Upper lobe of left lung (tissue), 6 donors: ENCODE data around the gene NPW. TPM values are rescaled to one million over a fixed set of nuclear protein-coding genes. Genes with fewer than 3 reads are reported as not detected.

Experiments used
- ATAC-seq, 2 donors: fragments of 200-7000 bp; cut with Tn5 transposase; one replicate each; pipeline ENCODE4 v1.9.1; 2022; ENCODE audit warnings: mild to moderate bottlenecking in 2 of 2, moderate library complexity in 2 of 2; ENCODE audit not compliant: low FRiP score in 2 of 2
- DNase-seq, 2 donors: peaks; one replicate each; pipeline ENCODE4 v3.0.0-alpha.2; 2019 to 2020
- H3K27ac ChIP-seq, 4 donors: fragments of 200-600 bp; sonication (generic); one replicate each; pipeline ENCODE4 v1.5.1; 2016 to 2019
- H3K27me3 ChIP-seq, 4 donors: fragments of 200-600 bp; sonication (generic); one replicate each; pipeline ENCODE4 v1.5.1; 2017 to 2019
- H3K36me3 ChIP-seq, 4 donors: fragments of 200-600 bp; sonication (generic); one replicate each; pipeline ENCODE4 v1.5.1; 2016 to 2019
- H3K4me1 ChIP-seq, 4 donors: fragments of 200-600 bp; sonication (generic); one replicate each; pipeline ENCODE4 v1.5.1; 2018 to 2019
- H3K4me3 ChIP-seq, 4 donors: fragments of 200-600 bp; sonication (generic); one replicate each; pipeline ENCODE4 v1.5.1; 2017 to 2019; ENCODE audit warnings: mild to moderate bottlenecking in 2 of 4, moderate library complexity in 1 of 4
- H3K9me3 ChIP-seq, 4 donors: fragments of 200-600 bp; sonication (generic); one replicate each; pipeline ENCODE4 v1.5.1; 2018 to 2019
- CTCF ChIP-seq, 6 experiments: fragments of 450-650 bp in 4 of 6; fragments of 200-600 bp in 2 of 6; sonication (generic) in 2 of 6; IDR thresholded peaks; one replicate each; pipeline ENCODE4 v1.5.1; 2016 to 2019; ENCODE audit warnings: antibody characterized with exemption in 6 of 6
- EP300 ChIP-seq, 4 donors: sonication (generic); formaldehyde crosslinking; IDR thresholded peaks; one replicate each; pipeline ENCODE4 v1.5.1; 2017; ENCODE audit warnings: antibody characterized with exemption in 4 of 4, control low read depth in 2 of 4
- POLR2A ChIP-seq, 4 donors: fragments of 450-650 bp; IDR thresholded peaks; one replicate each; pipeline ENCODE4 v1.5.1; 2016 to 2017; ENCODE audit warnings: antibody characterized with exemption in 4 of 4, mild to moderate bottlenecking in 2 of 4
- POLR2AphosphoS5 ChIP-seq, 2 donors: sonication (generic); formaldehyde crosslinking; IDR thresholded peaks; one replicate each; pipeline ENCODE4 v1.5.1; 2017; ENCODE audit warnings: antibody characterized with exemption in 2 of 2
- WGBS, 2 donors: methylation state at CpG; one replicate each; pipeline ENCODE4 v1.1.5; 2017 to 2018; 5-methylcytosine and 5-hydroxymethylcytosine counted together
- total RNA-seq, 6 donors: library from RNA; depleted of rRNA in 4 of 6; stranded (reverse); fragments of >200 nt in 4 of 6; gene quantifications; one replicate each; pipeline versions ENCODE4 v1.1.0 to v1.2.1, GENCODE V29; 2016 to 2021
- donor health status: DM: no; HTN: no; CAD: no; lungs with moderate emphysema.
- donor health status: DM: no; HTN: yes; CAD: no; lungs with severe emphysema.

The NPW gene
- total RNA-seq, 6 donors from 2014 or later = 0.67 to 0.80 TPM; not detected in 4

GRCh38 chr16:1998852-1999801 is 20.5 kb upstream of the NPW start:
- peaks cover 30 to 70% (median 59%) of the 10 kb centered on the region in 4 donors for H3K36me3 ChIP-seq
- no peak for TF ChIP-seq POLR2A (IDR thresholded peaks at IDR 0.05)
- H3K27ac ChIP-seq = peak overlapping the region in 1 of 4 donors; percentile 48
- ATAC-seq (no peak), DNase-seq (peak in 1 of 2 donors; percentile 78)
- peaks cover 6 to 9% (median 8%) of the 10 kb centered on the region in 4 donors for H3K4me1 ChIP-seq
- H3K9me3 ChIP-seq = no peaks in the 10 kb centered on the region
- no peaks in the 10 kb centered on the region for H3K27me3 ChIP-seq
- H3K4me3 ChIP-seq = no peak overlapping the region
- WGBS, 2 donors = 91 to 93% methylated on average over 18 to 34 of the region's 39 CpGs

GRCh38 chr16:1999866-2000514 is 19.6 kb upstream of the NPW start:
- DNase-seq (peak in 1 of 2 donors; percentile 72), ATAC-seq (no peak)
- TF ChIP-seq POLR2A (IDR thresholded peaks at IDR 0.05) = no peak
- TF ChIP-seq EP300 (IDR thresholded peaks at IDR 0.05) = no peak
- no peak for TF ChIP-seq CTCF (IDR thresholded peaks at IDR 0.05)
- TF ChIP-seq POLR2AphosphoS5 (IDR thresholded peaks at IDR 0.05) = no peak
- Histone ChIP-seq H3K9me3 (no peaks in the 10 kb centered on the region), H3K27ac (no peak overlapping the region), H3K4me3 (no peak overlapping the region), H3K4me1 (peaks cover 15 to 17% (median 16%) of the 10 kb centered on the region in 4 donors), H3K36me3 (peaks cover 30 to 70% (median 59%) of the 10 kb centered on the region in 4 donors), H3K27me3 (no peaks in the 10 kb centered on the region)
- 91 to 95% methylated on average over 14 to 21 of the region's 28 CpGs for WGBS, 2 donors

- ATAC-seq (no peak), DNase-seq (peak in 1 of 2 donors; percentile 75)
- H3K36me3 ChIP-seq = peaks cover 30 to 70% (median 59%) of the 10 kb centered on the region in 4 donors
- WGBS, 2 donors = 97 to 98% methylated on average over 11 to 19 of the region's 19 CpGs
- TF ChIP-seq POLR2A (IDR thresholded peaks at IDR 0.05) = no peak
- no peak for TF ChIP-seq CTCF (IDR thresholded peaks at IDR 0.05)
- no peaks in the 10 kb centered on the region for H3K27me3 ChIP-seq
- H3K9me3 ChIP-seq = no peaks in the 10 kb centered on the region
- no peak overlapping the region for H3K27ac ChIP-seq
- no peak overlapping the region for H3K4me3 ChIP-seq
- H3K4me1 ChIP-seq = peaks cover 22 to 28% (median 26%) of the 10 kb centered on the region in 4 donors
These were observed 18.6 kb upstream of the NPW start for GRCh38 chr16:2001035-2001434.

- Histone ChIP-seq H3K36me3 (peaks cover 30 to 69% (median 58%) of the 10 kb centered on the region in 4 donors), H3K4me3 (no peak overlapping the region), H3K4me1 (peaks cover 24 to 34% (median 30%) of the 10 kb centered on the region in 4 donors), H3K27ac (no peak overlapping the region), H3K9me3 (no peaks in the 10 kb centered on the region), H3K27me3 (no peaks in the 10 kb centered on the region)
- DNase-seq (peak in 1 of 2 donors; percentile 83), ATAC-seq (no peak)
- WGBS, 2 donors = 96 to 97% methylated on average over 30 to 52 of the region's 53 CpGs
- TF ChIP-seq POLR2AphosphoS5 (IDR thresholded peaks at IDR 0.05) = no peak
- TF ChIP-seq CTCF (IDR thresholded peaks at IDR 0.05) = no peak
- no peak for TF ChIP-seq POLR2A (IDR thresholded peaks at IDR 0.05)
- TF ChIP-seq EP300 (IDR thresholded peaks at IDR 0.05) = no peak
These were observed 17.9 kb upstream of the NPW start for GRCh38 chr16:2001456-2002355.
